HG03558 (cell line): Measurements from ENCODE around the gene TSPAN3.

Source experiments
- ATAC-seq: cut with Tn5 transposase; IDR thresholded peaks from one replicate; pipeline ENCODE4 v1.9.1; 2021; ENCODE audit warnings: moderate number of reproducible peaks; ENCODE audit not compliant: unreplicated experiment; ENCODE audit errors: extremely low read depth

TSPAN3 gene

DNA sequence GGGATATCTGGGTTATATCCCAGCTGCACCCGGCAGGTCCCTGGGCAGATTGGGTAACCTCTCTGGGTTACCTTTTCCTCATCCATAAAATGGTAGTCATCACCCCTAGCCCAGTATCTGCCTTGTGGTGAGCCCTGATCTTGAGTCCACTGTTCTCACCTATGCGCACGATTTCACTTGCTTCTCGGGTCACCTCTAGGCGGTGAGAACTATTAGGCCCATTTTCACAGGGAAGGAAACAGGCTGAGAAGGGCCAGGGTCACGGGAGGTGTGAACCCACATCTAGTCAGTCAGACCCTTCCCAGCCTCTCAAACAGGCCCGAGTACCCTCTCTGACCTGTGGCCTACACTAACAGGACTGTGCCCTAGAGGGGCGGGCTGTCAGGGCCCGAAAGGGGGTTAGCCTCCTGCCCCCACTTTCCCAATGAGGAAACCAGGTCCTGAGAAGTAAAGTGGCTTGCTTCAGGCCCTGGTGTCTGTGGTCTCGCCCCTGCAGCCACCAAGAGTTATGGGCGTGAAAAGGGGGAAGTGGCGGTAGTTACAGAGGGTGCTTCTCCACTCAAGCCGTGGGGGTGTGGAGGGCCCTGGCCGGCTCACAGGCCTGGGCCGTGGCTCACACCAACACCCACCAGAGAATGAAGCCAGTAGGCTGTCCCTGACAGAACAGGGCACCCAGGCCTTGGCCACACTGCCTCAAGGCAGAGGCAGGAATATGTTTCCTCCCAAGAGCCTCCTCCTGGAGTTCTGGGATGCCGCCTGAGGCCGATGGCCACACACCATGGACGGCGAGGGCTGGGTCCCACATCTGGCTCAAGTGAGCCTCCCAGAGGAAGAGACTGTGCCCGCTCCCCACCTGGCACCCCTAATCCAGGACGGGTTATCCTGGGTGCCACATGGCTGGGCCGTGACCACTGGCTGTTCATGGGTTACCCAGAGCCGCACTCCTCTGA, 56.5 kb downstream of the TSPAN3 start:
- no peak for ATAC-seq

DNA sequence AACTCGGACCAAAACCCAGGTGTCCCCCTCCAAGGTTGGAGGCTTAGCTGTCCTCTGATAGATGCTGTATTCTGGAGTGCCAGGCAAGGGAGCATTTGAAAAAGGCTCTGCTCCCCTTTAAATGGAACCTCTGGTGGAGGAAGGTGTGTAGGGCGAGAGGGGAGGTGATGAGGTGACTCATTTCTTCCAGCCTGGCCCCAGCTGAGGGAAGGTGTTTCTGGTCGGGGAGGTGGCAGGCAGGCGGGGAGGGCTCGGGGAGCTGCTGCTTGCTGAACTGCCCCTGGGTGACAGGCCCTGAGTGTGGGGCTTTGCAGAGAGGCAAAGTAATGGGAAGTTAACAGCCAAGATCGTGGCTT, 57.2 kb downstream of the TSPAN3 start:
- ATAC-seq = no peak

DNA sequence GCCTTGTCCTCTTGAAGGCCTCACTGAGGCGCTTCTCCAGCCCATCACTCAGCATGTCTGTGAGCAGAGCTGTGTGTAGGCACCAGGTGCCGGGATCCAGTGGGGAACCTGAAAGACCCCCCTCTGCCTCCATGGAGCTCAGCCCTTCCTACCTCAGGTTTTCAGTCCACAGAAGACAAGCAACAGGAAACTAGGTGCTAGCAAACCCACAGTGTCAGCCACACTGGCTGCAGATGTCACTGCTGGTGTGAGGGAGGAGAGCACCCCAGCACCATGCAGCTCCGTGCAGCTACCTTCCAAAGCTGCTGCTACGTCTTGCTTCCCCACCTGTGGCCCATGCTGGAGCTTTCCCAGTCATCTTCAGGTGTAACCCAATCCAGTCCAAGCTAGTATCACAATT, 58.0 kb downstream of the TSPAN3 start:
- no peak for ATAC-seq

DNA sequence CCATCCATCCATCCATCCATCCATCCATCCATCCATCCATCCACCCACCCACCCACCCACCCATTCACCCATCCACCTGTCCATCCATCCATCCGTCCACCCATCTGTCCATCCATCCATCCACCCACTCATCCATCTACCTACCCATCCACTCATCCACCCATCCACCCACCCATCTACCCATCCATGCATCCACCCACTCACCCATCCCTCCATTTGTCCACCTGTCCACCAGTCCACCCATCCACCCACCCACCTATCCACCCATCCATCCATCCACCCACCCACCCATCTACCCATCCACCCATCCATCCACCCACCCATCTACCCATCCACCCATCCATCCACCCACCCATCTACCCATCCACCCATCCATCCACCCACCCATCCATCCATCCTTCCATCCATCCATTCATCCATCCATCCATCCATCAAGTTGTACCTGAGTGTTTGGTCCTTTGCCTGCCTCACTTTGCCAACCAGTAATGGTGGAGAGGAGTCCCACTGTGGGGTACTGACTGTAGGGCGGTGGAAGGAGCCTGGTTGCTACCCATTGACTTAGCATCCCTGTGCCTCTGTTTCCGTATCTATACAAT, 58.7 kb downstream of the TSPAN3 start:
- ATAC-seq = no peak

DNA sequence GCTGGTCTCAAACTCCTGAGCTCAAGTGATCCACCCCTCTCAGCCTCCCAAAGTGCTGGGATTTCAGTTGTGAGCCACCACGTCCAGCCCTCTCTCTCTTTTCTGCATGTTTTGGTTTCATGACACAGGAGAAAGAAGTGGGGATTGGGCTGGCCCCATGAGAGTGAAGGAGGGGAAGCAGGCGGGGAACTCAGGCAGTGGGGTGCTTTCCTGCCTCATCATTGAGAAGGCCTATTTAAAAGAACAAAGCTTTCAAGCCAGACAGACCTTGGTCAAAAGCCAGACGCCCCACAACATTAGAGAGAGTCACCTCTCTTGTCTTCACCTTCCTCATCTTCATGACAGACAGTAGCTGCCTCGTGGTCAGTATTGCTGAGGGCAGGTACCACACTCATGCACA, 60.1 kb downstream of the TSPAN3 start:
- ATAC-seq = no peak

DNA sequence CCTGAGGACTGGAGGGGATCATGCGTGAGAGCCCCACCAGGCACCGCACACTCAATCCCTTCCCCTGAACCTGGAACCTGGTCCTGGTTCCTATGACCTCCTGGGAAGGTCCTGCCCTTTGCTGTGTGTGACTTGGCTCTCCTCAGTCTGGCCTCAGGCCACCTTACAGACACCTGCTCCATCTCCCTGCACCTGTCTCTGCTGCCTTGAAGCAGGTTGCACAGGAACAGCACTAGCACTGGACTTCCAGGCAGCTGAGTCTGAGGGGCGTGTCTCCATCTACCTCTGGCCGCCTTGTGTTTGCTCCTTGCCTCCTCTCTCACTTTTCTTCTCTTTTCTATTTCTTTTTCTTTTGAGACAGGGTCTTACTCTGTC, 60.6 kb downstream of the TSPAN3 start:
- no peak for ATAC-seq

DNA sequence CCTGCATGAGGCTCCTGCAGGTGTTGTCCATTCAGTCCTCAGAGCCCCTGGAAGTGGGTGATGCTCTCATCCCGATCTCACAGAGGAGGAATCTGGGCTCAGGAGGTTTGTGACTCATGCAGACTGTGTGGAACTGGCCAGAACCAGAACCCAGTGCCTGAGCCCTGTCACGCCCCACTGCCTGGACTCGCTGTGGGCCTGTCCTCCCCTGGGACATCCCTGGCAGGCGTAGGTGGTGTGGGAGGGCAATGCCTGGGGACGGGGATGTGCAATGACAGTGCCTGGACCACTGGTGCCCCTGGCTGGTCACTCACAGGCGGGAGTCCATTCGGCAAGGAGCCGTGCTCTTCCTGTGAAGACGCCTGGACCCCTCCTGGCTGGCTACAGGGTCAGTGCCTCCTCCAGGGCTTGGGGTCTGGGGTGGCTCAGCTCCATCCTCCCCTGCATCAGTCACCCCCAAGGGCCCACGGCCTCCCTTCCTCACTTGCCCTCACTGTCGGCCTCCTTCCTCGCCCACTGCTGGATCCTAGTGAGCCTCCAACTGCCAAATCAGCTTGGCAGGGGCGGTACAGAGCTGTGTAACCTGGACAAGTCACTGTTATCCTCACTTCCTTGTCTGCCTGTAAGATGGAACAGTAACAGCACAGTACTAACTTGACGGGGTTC, 61.1 kb downstream of the TSPAN3 start:
- no peak for ATAC-seq

DNA sequence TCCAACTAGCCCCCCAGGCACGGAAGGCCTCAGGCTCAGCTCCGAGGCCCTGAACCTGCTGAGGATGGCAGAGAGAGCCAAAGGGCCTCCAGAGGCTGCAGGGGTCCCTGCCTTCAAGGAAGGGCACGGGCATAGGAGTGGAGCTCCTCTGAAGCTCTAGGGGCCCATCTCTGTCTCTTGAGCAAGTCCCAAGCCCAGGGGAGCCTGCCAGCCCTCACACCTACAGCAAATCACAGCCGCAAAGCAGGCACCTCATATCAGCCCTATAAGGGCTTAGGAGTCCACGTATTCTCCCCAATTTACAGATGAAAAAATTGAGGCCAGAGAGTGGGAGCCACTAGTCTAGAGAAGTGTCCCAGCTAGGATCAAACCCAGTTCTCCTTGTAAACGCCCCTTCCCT, 61.7 kb downstream of the TSPAN3 start:
- ATAC-seq = no peak

DNA sequence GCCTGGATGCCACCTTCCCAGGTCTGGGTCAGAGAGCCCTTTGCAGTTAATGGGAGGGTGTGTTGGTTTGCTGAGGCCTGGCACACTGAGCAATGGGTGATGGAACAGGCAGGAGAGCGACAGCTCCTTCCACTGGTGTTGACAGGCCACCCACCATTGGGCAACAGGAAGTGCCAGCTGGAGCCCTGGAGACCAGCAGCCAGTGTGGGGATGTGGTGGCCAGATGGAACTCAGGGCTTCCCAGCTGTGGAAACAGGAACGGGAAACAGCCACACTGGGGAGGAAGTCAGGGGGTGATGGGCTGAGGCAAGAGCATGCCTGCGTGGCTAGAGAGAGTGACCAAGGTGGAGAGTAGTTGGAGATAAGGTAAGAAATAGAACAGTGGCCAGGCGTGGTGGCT, 66.7 kb downstream of the TSPAN3 start:
- no peak for ATAC-seq

DNA sequence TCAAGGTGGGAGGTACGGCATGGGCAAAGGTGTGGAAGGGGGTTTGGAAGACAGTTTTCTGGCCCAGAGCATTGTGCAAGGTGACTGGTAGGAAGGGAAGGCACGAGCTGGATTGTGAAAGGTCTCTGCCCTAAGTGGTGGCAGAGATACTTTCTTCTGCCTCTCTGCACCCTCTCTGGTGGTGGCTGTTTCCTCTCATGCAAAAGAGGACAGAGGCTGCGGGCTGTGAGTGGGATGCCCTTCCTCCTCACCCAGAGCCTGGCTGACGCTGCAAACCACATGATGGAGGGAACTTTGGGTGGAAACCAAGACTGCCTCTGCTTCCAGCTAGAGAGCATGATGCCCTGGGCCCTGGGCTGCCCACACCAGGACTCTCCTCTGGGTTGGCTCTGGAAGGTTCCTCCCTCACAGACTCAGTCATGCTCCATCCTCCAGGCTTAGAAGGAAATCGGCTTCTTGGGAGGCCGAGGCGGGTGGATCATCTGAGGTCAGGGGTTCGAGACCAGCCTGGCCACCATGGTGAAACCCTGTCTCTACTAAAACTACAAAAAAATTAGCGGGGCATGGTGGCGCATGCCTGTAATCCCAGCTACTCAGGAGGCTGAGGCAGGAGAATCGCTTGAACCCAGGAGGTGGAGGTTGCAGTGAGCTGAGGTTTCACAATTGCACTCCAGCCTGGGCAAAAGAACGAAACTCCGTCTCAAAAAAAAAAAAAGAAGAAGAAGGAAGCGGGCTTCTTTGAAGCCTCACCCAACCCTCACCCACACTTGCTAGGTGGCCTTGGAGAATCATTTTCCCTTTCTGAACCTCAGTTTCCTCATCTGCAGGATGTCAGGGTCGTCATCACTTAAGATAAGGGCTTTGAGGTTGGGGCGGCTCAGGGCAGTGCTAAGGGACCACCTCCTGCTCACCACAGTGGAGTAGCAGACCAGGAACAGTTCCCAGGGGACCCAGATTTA, 67.7 kb downstream of the TSPAN3 start:
- no peak for ATAC-seq

DNA sequence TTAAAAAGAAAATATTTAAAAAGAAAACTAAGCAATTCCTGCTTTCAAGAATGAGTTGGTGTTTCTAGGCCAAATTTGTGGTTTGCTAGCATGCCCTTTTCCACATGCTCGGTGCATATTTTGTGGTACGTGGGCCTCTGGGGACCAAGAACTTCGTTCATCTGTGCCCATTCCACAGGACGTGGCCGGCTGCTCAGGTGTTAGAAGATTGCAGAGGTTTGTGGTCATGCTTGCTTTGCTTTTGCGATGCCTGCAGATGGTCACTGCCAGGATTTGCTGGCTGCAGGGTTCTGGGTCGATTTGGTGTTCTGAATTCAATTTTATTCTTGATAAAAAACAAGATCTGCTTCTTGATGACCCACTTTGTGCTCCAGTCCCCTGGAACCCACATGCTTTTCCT, 68.5 kb downstream of the TSPAN3 start:
- no peak for ATAC-seq

DNA sequence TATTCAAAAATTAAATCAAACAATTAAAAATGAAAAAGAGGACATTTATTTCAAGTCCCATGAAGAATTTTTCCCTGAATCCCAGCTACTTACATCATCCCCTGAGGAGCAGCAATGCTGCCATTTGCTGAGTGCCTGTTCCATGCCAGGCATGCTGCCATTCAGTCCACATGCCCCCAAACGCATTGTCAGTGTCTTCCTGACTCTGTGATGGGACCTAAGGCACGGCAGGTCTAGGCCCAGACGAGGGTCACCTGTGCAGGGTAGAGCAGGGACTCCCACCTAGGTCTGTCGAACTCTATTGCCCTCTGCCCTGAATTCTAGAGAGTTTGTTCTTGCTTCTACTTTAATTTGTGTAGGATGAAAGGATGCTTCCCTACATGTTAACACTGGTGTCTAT, 68.9 kb downstream of the TSPAN3 start:
- ATAC-seq = no peak

DNA sequence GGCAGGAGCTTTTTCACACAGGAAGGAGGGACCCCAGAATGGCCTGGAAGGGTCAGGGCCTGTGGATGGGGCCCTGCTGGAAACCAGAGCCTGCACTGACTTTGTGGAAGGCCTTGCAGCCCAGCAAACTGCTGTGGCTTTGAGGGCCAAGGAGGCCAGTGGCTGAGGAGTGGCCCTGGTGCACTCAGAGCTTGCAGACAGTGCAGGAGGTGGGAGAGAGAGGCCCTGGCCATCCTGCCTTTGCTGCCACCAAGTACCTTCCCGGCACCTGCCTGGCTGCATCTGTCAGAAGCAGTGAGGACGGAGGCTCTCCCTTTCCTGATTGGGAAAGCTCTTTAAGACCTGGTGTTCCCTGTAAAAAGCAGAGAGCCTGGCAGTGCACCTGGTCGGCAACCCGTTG, 69.6 kb downstream of the TSPAN3 start:
- ATAC-seq = no peak

DNA sequence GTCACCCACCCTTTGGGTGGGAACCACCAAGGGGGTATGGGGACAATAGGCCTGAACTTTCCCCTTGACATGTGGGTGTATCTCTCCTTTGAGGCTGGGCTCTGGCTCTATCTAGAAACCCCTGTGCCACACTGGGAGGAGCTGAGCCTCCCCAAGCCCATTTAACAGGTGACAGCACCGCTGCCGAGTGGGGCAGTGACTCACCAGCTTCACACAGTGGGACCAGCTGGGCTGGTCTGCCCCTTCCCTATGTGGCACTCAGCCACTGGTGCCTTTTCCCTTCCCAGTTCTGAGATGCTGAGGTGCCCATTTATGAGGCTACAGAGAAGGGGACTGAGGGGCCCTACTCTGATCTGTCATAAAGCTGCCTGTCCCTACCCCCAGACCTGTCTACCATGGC, 70.9 kb downstream of the TSPAN3 start:
- no peak for ATAC-seq

DNA sequence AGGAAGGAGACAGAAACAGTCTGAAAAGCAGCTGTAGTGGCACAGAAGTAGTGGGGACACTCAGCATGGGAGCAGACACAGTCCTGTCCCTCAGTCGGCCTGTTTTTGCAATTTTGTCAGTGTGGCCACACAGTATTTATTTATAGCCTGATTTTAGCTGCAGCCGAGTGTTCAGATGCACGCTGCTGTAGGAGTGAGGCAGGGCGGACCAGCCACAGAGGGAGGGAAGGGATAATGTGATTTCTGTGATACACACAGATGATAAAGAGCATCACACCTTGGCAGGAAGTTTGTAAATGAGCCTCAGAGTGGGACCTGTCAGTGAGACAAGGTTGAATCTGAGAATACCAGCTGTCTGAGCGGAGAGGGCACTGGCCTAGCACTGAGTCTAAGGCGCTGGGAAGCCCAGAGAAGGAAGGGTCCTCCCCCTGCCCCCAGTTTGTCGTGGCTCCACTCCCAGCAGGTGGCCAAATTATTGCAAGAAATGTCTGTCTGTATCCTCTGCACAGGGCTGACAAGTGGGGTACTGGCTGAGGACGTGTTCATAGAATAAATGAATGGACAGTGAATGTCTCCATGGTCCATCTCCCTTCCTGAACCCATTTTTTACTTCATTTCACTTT, 72.1 kb downstream of the TSPAN3 start:
- ATAC-seq = no peak

DNA sequence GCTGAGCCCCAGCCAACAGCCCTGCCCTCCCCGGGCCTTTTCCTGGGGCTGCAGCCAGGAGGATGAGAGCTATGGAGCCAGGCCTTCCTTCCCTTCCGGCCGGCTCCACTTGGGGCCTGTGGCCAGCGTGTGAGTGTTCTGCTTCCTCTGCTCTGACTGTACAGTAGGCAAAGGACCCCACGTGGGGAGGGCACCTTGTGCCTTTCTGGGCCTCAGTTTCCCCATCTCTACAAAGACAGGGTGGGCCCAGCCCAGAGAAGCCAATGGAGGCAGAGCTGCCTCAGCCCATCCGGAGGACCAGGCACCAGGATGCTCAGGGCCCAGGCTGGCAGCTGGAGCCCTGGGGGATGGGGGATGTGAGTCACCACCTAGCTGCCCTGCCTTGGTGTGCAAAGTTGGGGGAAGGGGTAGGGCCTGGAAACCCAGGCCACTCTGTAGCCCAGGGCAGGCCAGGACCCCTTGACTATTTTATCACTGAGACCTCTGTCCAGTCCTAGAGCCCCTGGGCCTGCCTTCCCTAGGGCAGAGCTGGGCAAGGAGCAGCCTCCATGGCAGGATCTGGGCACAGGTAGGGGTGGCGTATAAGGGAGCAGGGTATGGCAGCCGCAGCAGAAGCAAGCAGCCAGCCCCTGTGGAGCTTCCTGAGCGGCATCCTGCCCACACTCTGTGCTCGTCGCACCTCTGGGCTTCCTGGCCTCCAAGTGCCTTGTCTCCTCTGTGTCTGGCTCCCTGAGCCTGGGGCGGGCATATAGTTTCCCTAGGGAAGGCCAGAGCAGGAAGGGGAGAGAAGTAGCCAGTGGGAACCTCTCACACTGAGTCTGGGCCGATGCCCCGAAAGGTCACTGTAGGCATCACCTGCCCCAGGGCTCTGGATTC, 74.1 kb downstream of the TSPAN3 start:
- no peak for ATAC-seq

DNA sequence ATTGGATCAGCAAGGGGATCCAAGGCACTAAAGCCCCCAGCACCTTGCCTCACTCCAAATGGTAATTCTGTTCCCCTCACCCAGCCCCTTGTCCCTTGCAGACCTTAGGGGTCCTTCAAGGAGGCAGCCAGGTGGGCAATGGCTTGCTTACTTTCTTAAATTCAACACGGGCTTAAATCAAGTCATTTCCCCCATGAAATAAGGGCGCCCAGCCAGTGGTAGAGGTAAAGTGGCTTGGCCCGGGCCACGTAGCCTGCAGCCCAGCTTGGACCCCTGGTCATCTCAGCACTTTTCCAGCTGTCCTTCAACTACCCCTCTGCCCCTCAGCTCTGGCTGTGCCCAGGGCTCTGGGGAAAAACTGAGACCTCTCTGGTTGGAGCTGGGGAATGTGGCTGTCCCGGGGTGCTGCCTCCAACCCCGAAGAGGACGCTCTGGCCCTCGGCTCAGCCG, 74.8 kb downstream of the TSPAN3 start:
- ATAC-seq = no peak

DNA sequence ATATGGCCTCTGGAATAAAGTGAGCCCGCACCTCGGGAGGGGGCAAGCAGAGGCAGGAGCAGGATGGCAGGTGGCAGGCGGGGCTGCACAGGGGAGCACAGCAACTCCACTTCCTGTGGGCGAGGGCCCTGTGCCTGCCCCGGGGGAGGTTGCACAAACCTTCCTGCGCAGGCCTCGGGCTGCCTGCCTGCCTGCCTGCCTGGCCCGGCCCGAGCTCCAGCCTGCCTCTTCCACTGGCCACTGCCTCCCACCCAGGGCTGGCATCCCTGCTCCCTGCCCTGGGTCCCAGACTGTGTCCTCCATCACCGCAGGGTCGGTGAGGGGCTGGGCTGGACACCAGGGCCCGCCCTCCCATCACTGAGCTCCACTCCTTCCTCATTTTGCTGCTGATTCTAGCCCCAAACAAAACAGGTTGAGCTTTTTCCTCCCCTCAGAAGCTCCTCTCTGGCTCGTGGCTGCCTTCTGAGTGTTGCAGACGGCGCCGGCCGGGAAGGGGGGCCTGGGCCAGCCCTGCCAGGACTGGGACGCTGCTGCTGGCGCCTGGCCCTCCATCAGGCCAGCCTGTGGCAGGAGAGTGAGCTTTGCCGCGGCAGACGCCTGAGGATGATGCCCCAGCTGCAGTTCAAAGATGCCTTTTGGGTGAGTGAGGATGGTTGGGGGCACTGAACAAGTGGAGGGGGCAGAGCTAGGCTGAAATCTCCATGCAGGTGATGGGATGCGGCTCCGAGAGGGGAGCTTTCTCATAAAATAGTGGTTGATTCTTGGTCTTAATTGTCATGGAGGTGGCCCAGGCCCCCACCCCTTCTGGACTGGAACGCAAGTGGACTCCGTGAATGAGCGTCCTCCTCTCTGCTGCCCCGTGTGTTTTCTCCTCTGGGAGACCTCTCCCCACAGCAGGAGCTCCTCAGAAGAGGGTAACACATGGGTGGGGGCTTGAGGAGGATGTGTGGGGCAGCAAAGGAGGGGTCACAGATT, 75.7 kb downstream of the TSPAN3 start, which contains the start of gene PSTPIP1:
PSTPIP1 (plus strand) TSS at position 156 of the 975 bp plus-strand sequence; CDS start at position 604, 448 bp downstream.
- ATAC-seq = no peak
